GM19438 (cell line): ENCODE data around the gene PAFAH1B2.
"Not testable (repeated sequence)": the region's sequence is repeated elsewhere in the genome, so short reads cannot be mapped to it uniquely, and the experiment has no call there.

Experiments
- ATAC-seq: cut with Tn5 transposase; IDR thresholded peaks from one replicate; pipeline ENCODE4 v1.9.1; 2021; ENCODE audit warnings: low read depth; ENCODE audit not compliant: unreplicated experiment

The PAFAH1B2 gene

GRCh38 chr11:117143871-117144476 is at the start of gene PAFAH1B2:
TSS of gene PAFAH1B2 (plus strand) at chr11:117144287. CDS start at chr11:117152448, 8,161 bp downstream.
- ATAC-seq = peak; percentile 96

GRCh38 chr11:117094776-117095175 is 49.3 kb upstream of the PAFAH1B2 start:
- no peak for ATAC-seq

GRCh38 chr11:117095284-117096161 is 48.6 kb upstream of the PAFAH1B2 start:
- no peak for ATAC-seq

GRCh38 chr11:117096201-117096991 is 47.7 kb upstream of the PAFAH1B2 start:
- ATAC-seq = peak; percentile 36

GRCh38 chr11:117097014-117097388 is 47.1 kb upstream of the PAFAH1B2 start:
- ATAC-seq = no peak

- ATAC-seq = peak; percentile 24
These were observed 46.5 kb upstream of the PAFAH1B2 start for GRCh38 chr11:117097389-117098268.

GRCh38 chr11:117098269-117099232 is 45.5 kb upstream of the PAFAH1B2 start, which contains the start of gene SIK3:
TSS of gene SIK3 (minus strand) at chr11:117098428. CDS start at chr11:117098415, 13 bp downstream.
- peak; percentile 69 for ATAC-seq

GRCh38 chr11:117099696-117100095 is 44.4 kb upstream of the PAFAH1B2 start:
- no peak for ATAC-seq

- ATAC-seq = no peak
These were observed 43.5 kb upstream of the PAFAH1B2 start for GRCh38 chr11:117100556-117100955.

- no peak for ATAC-seq
These were observed 36.1 kb upstream of the PAFAH1B2 start for GRCh38 chr11:117107701-117108590.

- no peak for ATAC-seq
These were observed 33.7 kb upstream of the PAFAH1B2 start for GRCh38 chr11:117110294-117110950.

- ATAC-seq = not testable (repeated sequence)
These were observed 31.6 kb upstream of the PAFAH1B2 start for GRCh38 chr11:117112497-117112896.

GRCh38 chr11:117112939-117113338 is 31.1 kb upstream of the PAFAH1B2 start:
- ATAC-seq = not testable (repeated sequence)

GRCh38 chr11:117117681-117118080 is 26.4 kb upstream of the PAFAH1B2 start:
- no peak for ATAC-seq

GRCh38 chr11:117121176-117121575 is 22.9 kb upstream of the PAFAH1B2 start:
- ATAC-seq = no peak

GRCh38 chr11:117122556-117122955 is 21.5 kb upstream of the PAFAH1B2 start:
- no peak for ATAC-seq

GRCh38 chr11:117126223-117126965 is 17.7 kb upstream of the PAFAH1B2 start:
- no peak for ATAC-seq
